ENCODE results near the gene TRIM33. TPM values are rescaled to one million over a fixed set of nuclear protein-coding genes. Genes with fewer than 3 reads are reported as not detected.
"Not testable (repeated sequence)": the region's sequence is repeated elsewhere in the genome, so short reads cannot be mapped to it uniquely, and the experiment has no call there.

TRIM33 gene
- total RNA-seq, 1 donor from 2014 or later: 72.3 TPM

- Mint-ChIP-seq H3K4me3 (no peak overlapping the region), H3K27me3 (ENCODE audit: low read depth) (no peaks in the 10 kb centered on the region), H3K9me3 (peaks cover 72% of the 10 kb centered on the region), H3K27ac (no peak overlapping the region), H3K4me1 (no peaks in the 10 kb centered on the region), H3K36me3 (peaks cover 7% of the 10 kb centered on the region)
- TF ChIP-seq CTCF (IDR thresholded peaks at IDR 0.05; ENCODE audit: unreplicated experiment): no peak
- no peak for DNase-seq (ENCODE audit: low spot score in 2 of 2, unreplicated experiment in 2 of 2)
Measured at GRCh38 chr1:114379987-114380386, 131.0 kb downstream of the TRIM33 start.

GRCh38 chr1:114379358-114379757 lies 131.6 kb downstream of the TRIM33 start:
- peaks cover 67% of the 10 kb centered on the region for H3K9me3 Mint-ChIP-seq

GRCh38 chr1:114377356-114377755 lies 133.6 kb downstream of the TRIM33 start:
- Mint-ChIP-seq H3K9me3 (peaks cover 68% of the 10 kb centered on the region), H3K27ac (no peak overlapping the region), H3K4me1 (no peaks in the 10 kb centered on the region), H3K27me3 (ENCODE audit: low read depth) (no peaks in the 10 kb centered on the region), H3K36me3 (peaks cover 7% of the 10 kb centered on the region), H3K4me3 (no peak overlapping the region)
- no peak for TF ChIP-seq CTCF (IDR thresholded peaks at IDR 0.05; ENCODE audit: unreplicated experiment)
- DNase-seq (ENCODE audit: low spot score in 2 of 2, unreplicated experiment in 2 of 2): no peak

More at GRCh38 chr1:114379358-114379757, 131.6 kb downstream of the TRIM33 start:
- Mint-ChIP-seq H3K27me3 (ENCODE audit: low read depth) (no peaks in the 10 kb centered on the region), H3K4me3 (no peak overlapping the region), H3K36me3 (peaks cover 7% of the 10 kb centered on the region), H3K4me1 (no peaks in the 10 kb centered on the region), H3K27ac (no peak overlapping the region)
- TF ChIP-seq CTCF (IDR thresholded peaks at IDR 0.05; ENCODE audit: unreplicated experiment): no peak
- no peak for DNase-seq (ENCODE audit: low spot score in 2 of 2, unreplicated experiment in 2 of 2)

GRCh38 chr1:114369930-114370329 lies 141.1 kb downstream of the TRIM33 start:
- no peaks in the 10 kb centered on the region for H3K4me1 Mint-ChIP-seq
- no peaks in the 10 kb centered on the region for H3K36me3 Mint-ChIP-seq
- no peak overlapping the region for H3K4me3 Mint-ChIP-seq
- H3K27me3 Mint-ChIP-seq (ENCODE audit: low read depth): no peaks in the 10 kb centered on the region
- no peak for TF ChIP-seq CTCF (IDR thresholded peaks at IDR 0.05; ENCODE audit: unreplicated experiment)
- H3K27ac Mint-ChIP-seq: no peak overlapping the region
- H3K9me3 Mint-ChIP-seq: peaks cover 25% of the 10 kb centered on the region
- DNase-seq (ENCODE audit: low spot score in 2 of 2, unreplicated experiment in 2 of 2): no peak

GRCh38 chr1:114369266-114369919 lies 141.6 kb downstream of the TRIM33 start:
- H3K4me3 Mint-ChIP-seq; DNase-seq (ENCODE audit: low spot score in 2 of 2, unreplicated experiment in 2 of 2); H3K27me3 Mint-ChIP-seq (ENCODE audit: low read depth); H3K4me1 Mint-ChIP-seq; H3K36me3 Mint-ChIP-seq; H3K27ac Mint-ChIP-seq: not testable (repeated sequence)
- H3K9me3 Mint-ChIP-seq: peaks cover 25% of the 10 kb centered on the region

GRCh38 chr1:114368560-114369255 lies 142.3 kb downstream of the TRIM33 start:
- no peaks in the 10 kb centered on the region for H3K27me3 Mint-ChIP-seq (ENCODE audit: low read depth)
- no peak for TF ChIP-seq CTCF (IDR thresholded peaks at IDR 0.05; ENCODE audit: unreplicated experiment)
- H3K4me3 Mint-ChIP-seq: no peak overlapping the region
- H3K4me1 Mint-ChIP-seq: no peaks in the 10 kb centered on the region
- no peak overlapping the region for H3K27ac Mint-ChIP-seq
- no peaks in the 10 kb centered on the region for H3K36me3 Mint-ChIP-seq
- no peak for DNase-seq (ENCODE audit: low spot score in 2 of 2, unreplicated experiment in 2 of 2)
- H3K9me3 Mint-ChIP-seq: peaks cover 22% of the 10 kb centered on the region

Data from mesothelial cell of epicardium (in vitro differentiated cells).